GM12878 (cell line): ENCODE data around the gene SEMA4F. TPM values are rescaled to one million over a fixed set of nuclear protein-coding genes. Genes with fewer than 3 reads are reported as not detected.

ENCODE experiments used
- ATAC-seq: fragments of 200-7000 bp; cut with Tn5 transposase; 3 replicates; pipeline ENCODE4 v1.9.1; 2020; ENCODE audit warnings: mild to moderate bottlenecking, moderate library complexity
- BruUV-seq: library from RNA; stranded (reverse); fragments of 400-500 nt; replicated peaks from 2 replicates; lab custom pipeline; 2021; lab: Mats Ljungman, UMichigan
- CTCF ChIA-PET: fragments of 300-600 bp; sonication (Branson Sonifier 250); formaldehyde crosslinking; extraction: SDS; loops from one replicate; lab custom pipeline; 2021; ENCODE audit warnings: inconsistent platforms; lab: Yijun Ruan, JAX
- POLR2A ChIA-PET: fragments of 350-600 bp; formaldehyde crosslinking; extraction: SDS; loops from one replicate; lab custom pipeline; 2021; ENCODE audit warnings: inconsistent platforms; lab: Charles Lee
- RAD21 ChIA-PET: fragments of 300-600 bp; sonication (Branson Sonifier 250); formaldehyde crosslinking; loops from one replicate; lab custom pipeline; 2023; ENCODE audit warnings: antibody characterized with exemption; ENCODE audit not compliant: unreplicated experiment; lab: Charles Lee
- SMC1A ChIA-PET: fragments of 300-600 bp; sonication (Branson Sonifier 250); formaldehyde crosslinking; loops from one replicate; lab custom pipeline; 2023; ENCODE audit not compliant: unreplicated experiment, uncharacterized antibody; lab: Charles Lee
- DNase-seq: peaks from one replicate; pipeline ENCODE4 v3.0.0-alpha.2; 2011; ENCODE audit warnings: low read depth, low spot score
- FAIRE-seq: peaks from 3 replicates; lab custom pipeline; 2011; peaks lifted over from hg19 to GRCh38; lab: Jason Lieb, UNC
- H2AFZ ChIP-seq: 2 replicates; pipeline ENCODE4 v1.6.0; 2011; ENCODE audit warnings: low read depth, low read length, control low read depth; ENCODE audit not compliant: control insufficient read depth
- H3K27ac ChIP-seq: 2 replicates; pipeline ENCODE4 v1.5.1; 2011; ENCODE audit warnings: control low read depth; ENCODE audit not compliant: control insufficient read depth, insufficient read depth
- H3K27me3 ChIP-seq, 2 experiments: replicated peaks in 1 of 2; 2 replicates each; pipeline versions ENCODE4 v1.6.0 to v1.6.1; 2011; ENCODE audit warnings: low read length in 1 of 2; ENCODE audit not compliant: control insufficient read depth in 2 of 2, insufficient read depth in 2 of 2
- H3K36me3 ChIP-seq, 2 experiments: 2 replicates each; pipeline ENCODE4 v1.5.1; 2011; ENCODE audit warnings: low read length in 1 of 2; ENCODE audit not compliant: control insufficient read depth in 2 of 2, insufficient read depth in 2 of 2
- H3K4me1 ChIP-seq: 2 replicates; pipeline ENCODE4 v1.6.1; 2011; ENCODE audit warnings: mild to moderate bottlenecking, low read length, moderate library complexity, mixed read lengths; ENCODE audit not compliant: control insufficient read depth, insufficient read depth
- H3K4me2 ChIP-seq: 2 replicates; pipeline ENCODE4 v1.6.0; 2011; ENCODE audit warnings: control low read depth; ENCODE audit not compliant: control insufficient read depth, insufficient read depth
- H3K4me3 ChIP-seq: fragments of 200-600 bp; sonication (generic); 2 replicates; pipeline ENCODE4 v1.5.1; 2016
- H3K79me2 ChIP-seq: 2 replicates; pipeline ENCODE4 v1.6.0; 2011; ENCODE audit warnings: low read length; ENCODE audit not compliant: control insufficient read depth, insufficient read depth
- H3K9ac ChIP-seq: 2 replicates; pipeline ENCODE4 v1.8.0; 2011; ENCODE audit warnings: low read length, control low read depth, mixed read lengths; ENCODE audit not compliant: control insufficient read depth, insufficient read depth
- H3K9me3 ChIP-seq: replicated peaks from 3 replicates; pipeline ENCODE4 v1.5.1; 2011; ENCODE audit warnings: mild to moderate bottlenecking, low read length; ENCODE audit not compliant: control insufficient read depth, insufficient read depth
- H4K20me1 ChIP-seq: 2 replicates; pipeline ENCODE4 v1.6.0; 2011; ENCODE audit not compliant: control insufficient read depth, insufficient read depth
- BCL11A ChIP-seq: IDR thresholded peaks from 2 replicates; pipeline ENCODE4 v1.6.1; 2011; ENCODE audit warnings: low read depth, low read length
- HCFC1 ChIP-seq: fragments of 150-350 bp; IDR thresholded peaks from 2 replicates; pipeline ENCODE4 v1.6.1; 2014; ENCODE audit warnings: low read length
- HDGF ChIP-seq: fragments of 450-650 bp; IDR thresholded peaks from 2 replicates; pipeline ENCODE4 v1.6.1; 2016; ENCODE audit warnings: antibody characterized with exemption
- MEF2B ChIP-seq: fragments of 450-650 bp; IDR thresholded peaks from 2 replicates; pipeline ENCODE4 v1.6.1; 2018; ENCODE audit warnings: mild to moderate bottlenecking, moderate library complexity; ENCODE audit not compliant: partially characterized antibody, poor library complexity, severe bottlenecking
- MXI1 ChIP-seq: fragments of 150-350 bp; IDR thresholded peaks from 2 replicates; pipeline ENCODE4 v1.6.1; 2011; ENCODE audit warnings: low read depth, mild to moderate bottlenecking, inconsistent platforms, low read length, improper control_type of control experiment
- NRF1 ChIP-seq: conservative IDR thresholded peaks from 2 replicates; pipeline ENCODE4 v1.6.1; 2011; ENCODE audit warnings: mild to moderate bottlenecking, low read depth, low read length, improper control_type of control experiment
- REST ChIP-seq: IDR thresholded peaks from 2 replicates; pipeline ENCODE4 v1.6.1; 2012; ENCODE audit warnings: mild to moderate bottlenecking, low read depth, low read length
- ZNF592 ChIP-seq: fragments of 450-650 bp; IDR thresholded peaks from 2 replicates; pipeline ENCODE4 v1.6.1; 2017; ENCODE audit warnings: mild to moderate bottlenecking, moderate library complexity
- WGBS: methylation state at CpG from one replicate; pipeline ENCODE4 v1.1.6; 2016; ENCODE audit warnings: low lambda C conversion rate; ENCODE audit not compliant: insufficient replicate concordance, insufficient coverage; ENCODE audit errors: missing lambda C conversion rate; 5-methylcytosine and 5-hydroxymethylcytosine counted together
- in situ Hi-C: fragments of 300-500 bp; cut with MboI; formaldehyde crosslinking; loops from 9 replicates; pipeline ENCODE4 v1.14.3; 2018; ENCODE audit warnings: mixed read lengths
- intact Hi-C: fragments of 100-400 bp; cut with micrococcal nuclease; formaldehyde crosslinking; loops from one replicate; pipeline ENCODE4 v1.14.2; 2022; ENCODE audit not compliant: unreplicated experiment
- polyA plus RNA-seq, 11 experiments: library from polyadenylated mRNA; depleted of rRNA in 4 of 11; unstranded in 6 of 11; stranded (reverse) in 5 of 11; fragments of >200 nt; fragmentation: Nextera tagmentation in 4 of 11; fragmentation: Illumina TruSeq in 1 of 11; extraction: Ambion mirVana in 4 of 11; extraction: Trizol in 1 of 11; gene quantifications; 1 replicate in 1 of 11; 2 replicates in 10 of 11; pipeline versions ENCODE4 v1.2.1 to v1.2.3, GENCODE V29; 2011 to 2016; ENCODE audit warnings: inconsistent platforms in 2 of 11, missing spikeins in 2 of 11, low read depth in 1 of 11
- total RNA-seq, 4 experiments: library from RNA; depleted of rRNA in 3 of 4; stranded (reverse); fragments of >200 nt in 3 of 4; fragmentation: Illumina TruSeq in 1 of 4; extraction: Trizol in 1 of 4; gene quantifications; 2 replicates each; pipeline versions ENCODE4 v1.2.1 to v1.2.3, GENCODE V29; 2013 to 2021
- TF ChIP-seq, protein P1 (sequence below): fragments of 450-650 bp; formaldehyde crosslinking; IDR thresholded peaks from 2 replicates; pipeline ENCODE4 v1.4.0; 2022; ENCODE audit warnings: mild to moderate bottlenecking, moderate library complexity
- TF ChIP-seq, protein P2 (sequence below): fragments of 450-650 bp; IDR thresholded peaks from 2 replicates; pipeline ENCODE4 v1.6.1; 2017; ENCODE audit warnings: low read depth, mild to moderate bottlenecking, moderate library complexity

Gene SEMA4F
- total and polyA plus RNA-seq, 10 of the 15 experiments (the other 5 are each of a cell fraction or from before 2014, with no cell fraction given), result 0.26 to 3.0 (median 2.1) TPM

DNA sequence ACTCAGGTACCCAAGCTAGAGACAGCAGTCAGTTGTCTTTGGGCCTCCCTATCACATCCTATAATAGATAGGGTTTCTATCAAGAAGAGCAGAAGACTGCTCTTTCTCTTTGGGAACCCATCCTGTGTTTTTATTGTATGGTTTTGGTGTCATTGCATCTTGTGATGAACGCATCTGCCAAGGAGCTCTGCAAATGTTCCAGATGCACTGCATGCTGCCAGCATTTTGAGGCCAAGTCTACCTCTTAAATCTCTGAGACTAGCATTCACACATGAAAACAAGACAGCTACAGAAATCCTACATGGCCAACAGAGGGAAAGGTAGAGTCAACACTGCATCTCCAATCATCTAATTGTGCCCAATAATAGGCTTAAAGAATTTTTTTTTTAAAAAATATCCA lies 14.0 kb downstream of the SEMA4F start (continued):
- TF ChIP-seq, protein P1, sequence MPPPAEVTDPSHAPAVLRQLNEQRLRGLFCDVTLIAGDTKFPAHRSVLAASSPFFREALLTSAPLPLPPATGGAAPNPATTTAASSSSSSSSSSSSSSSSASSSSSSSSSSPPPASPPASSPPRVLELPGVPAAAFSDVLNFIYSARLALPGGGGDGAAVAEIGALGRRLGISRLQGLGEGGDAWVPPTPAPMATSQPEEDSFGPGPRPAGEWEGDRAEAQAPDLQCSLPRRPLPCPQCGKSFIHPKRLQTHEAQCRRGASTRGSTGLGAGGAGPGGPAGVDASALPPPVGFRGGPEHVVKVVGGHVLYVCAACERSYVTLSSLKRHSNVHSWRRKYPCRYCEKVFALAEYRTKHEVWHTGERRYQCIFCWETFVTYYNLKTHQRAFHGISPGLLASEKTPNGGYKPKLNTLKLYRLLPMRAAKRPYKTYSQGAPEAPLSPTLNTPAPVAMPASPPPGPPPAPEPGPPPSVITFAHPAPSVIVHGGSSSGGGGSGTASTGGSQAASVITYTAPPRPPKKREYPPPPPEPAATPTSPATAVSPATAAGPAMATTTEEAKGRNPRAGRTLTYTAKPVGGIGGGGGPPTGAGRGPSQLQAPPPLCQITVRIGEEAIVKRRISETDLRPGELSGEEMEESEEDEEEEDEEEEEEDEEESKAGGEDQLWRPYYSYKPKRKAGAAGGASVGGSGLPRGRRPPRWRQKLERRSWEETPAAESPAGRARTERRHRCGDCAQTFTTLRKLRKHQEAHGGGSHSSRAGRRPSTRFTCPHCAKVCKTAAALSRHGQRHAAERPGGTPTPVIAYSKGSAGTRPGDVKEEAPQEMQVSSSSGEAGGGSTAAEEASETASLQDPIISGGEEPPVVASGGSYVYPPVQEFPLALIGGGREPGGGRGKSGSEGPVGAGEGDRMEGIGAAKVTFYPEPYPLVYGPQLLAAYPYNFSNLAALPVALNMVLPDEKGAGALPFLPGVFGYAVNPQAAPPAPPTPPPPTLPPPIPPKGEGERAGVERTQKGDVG (CRISPR knock-in tag), result no peak
- TF ChIP-seq HDGF, result no peak
- no peak for TF ChIP-seq BCL11A
- TF ChIP-seq HCFC1, result no peak
- no peak for TF ChIP-seq REST

GRCh38 chr2:74670263-74670662 lies 16.2 kb downstream of the SEMA4F start:
- intact Hi-C loops, result no loop called here
- CTCF ChIA-PET, result interaction anchor here (0.7 to 1.1 kb wide), 2 partner anchors 84 to 98 kb away, joined by 3 read pairs; no protein-coding TSS in a partner anchor
- Histone ChIP-seq H3K27me3 (no peaks in the 10 kb centered on the region), H3K4me1 (no peaks in the 10 kb centered on the region), H3K36me3 (no peaks in the 10 kb centered on the region), H3K79me2 (no peaks in the 10 kb centered on the region), H4K20me1 (no peaks in the 10 kb centered on the region), H2AFZ (no peak overlapping the region), H3K4me3 (no peak overlapping the region), H3K4me2 (no peak overlapping the region), H3K9ac (no peak overlapping the region), H3K9me3 (no peaks in the 10 kb centered on the region), H3K27ac (no peak overlapping the region)
- WGBS, result 88% methylated on average over 7 of the region's 7 CpGs
- RAD21 ChIA-PET, result no interaction called here
- in situ Hi-C loops, result no loop called here
- POLR2A ChIA-PET, result no interaction called here
- no peak for FAIRE-seq
- SMC1A ChIA-PET, result no interaction called here
- DNase-seq, result no peak
- no peak for ATAC-seq
- BruUV-seq, result no TSS peak
- TF ChIP-seq ZNF592 (no peak), MEF2B (no peak), NRF1 (no peak), MXI1 (no peak)
- TF ChIP-seq, protein P2, sequence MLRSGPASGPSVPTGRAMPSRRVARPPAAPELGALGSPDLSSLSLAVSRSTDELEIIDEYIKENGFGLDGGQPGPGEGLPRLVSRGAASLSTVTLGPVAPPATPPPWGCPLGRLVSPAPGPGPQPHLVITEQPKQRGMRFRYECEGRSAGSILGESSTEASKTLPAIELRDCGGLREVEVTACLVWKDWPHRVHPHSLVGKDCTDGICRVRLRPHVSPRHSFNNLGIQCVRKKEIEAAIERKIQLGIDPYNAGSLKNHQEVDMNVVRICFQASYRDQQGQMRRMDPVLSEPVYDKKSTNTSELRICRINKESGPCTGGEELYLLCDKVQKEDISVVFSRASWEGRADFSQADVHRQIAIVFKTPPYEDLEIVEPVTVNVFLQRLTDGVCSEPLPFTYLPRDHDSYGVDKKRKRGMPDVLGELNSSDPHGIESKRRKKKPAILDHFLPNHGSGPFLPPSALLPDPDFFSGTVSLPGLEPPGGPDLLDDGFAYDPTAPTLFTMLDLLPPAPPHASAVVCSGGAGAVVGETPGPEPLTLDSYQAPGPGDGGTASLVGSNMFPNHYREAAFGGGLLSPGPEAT, result no peak
